Stimulated activated CD8-positive, alpha-beta memory T cell treated with anti-CD3 and anti-CD28 coated beads, Interleukin-12 subunit alpha, Interleukin-12 subunit beta, amount 100 ng/mL, for 24 hours (primary cell): Measurements from ENCODE around the gene ARHGAP22.
"Not testable (repeated sequence)": the region's sequence is repeated elsewhere in the genome, so short reads cannot be mapped to it uniquely, and the experiment has no call there.

Experiments used
- DNase-seq: peaks from one replicate; pipeline ENCODE4 v3.0.0-alpha.2; 2020; ENCODE audit errors: extremely low read depth

The ARHGAP22 gene

GRCh38 chr10:48604991-48605508 lies at the start of gene ARHGAP22:
Gene ARHGAP22, minus strand, starts transcription at chr10:48605073. Its CDS starts 277 bp downstream, at chr10:48604796.
- DNase-seq, result no peak

GRCh38 chr10:48653944-48654698 lies 49.2 kb upstream of the ARHGAP22 start:
- DNase-seq, result no peak

GRCh38 chr10:48653347-48653746 lies 48.5 kb upstream of the ARHGAP22 start:
- DNase-seq, result no peak

- DNase-seq, result no peak
These were observed 47.5 kb upstream of the ARHGAP22 start for GRCh38 chr10:48652344-48652743.

GRCh38 chr10:48651839-48652238 lies 47.0 kb upstream of the ARHGAP22 start:
- DNase-seq, result no peak

GRCh38 chr10:48651293-48651692 lies 46.4 kb upstream of the ARHGAP22 start:
- no peak for DNase-seq

GRCh38 chr10:48649349-48649944 lies 44.6 kb upstream of the ARHGAP22 start:
- DNase-seq, result no peak

- DNase-seq, result no peak
These were observed 43.5 kb upstream of the ARHGAP22 start for GRCh38 chr10:48648172-48648942.

GRCh38 chr10:48647073-48647472 lies 42.2 kb upstream of the ARHGAP22 start:
- DNase-seq, result not testable (repeated sequence)

GRCh38 chr10:48645600-48645999 lies 40.7 kb upstream of the ARHGAP22 start:
- no peak for DNase-seq

GRCh38 chr10:48641099-48641690 lies 36.3 kb upstream of the ARHGAP22 start:
- not testable (repeated sequence) for DNase-seq

GRCh38 chr10:48640326-48640725 lies 35.5 kb upstream of the ARHGAP22 start:
- DNase-seq, result no peak

- DNase-seq, result no peak
These were observed 34.8 kb upstream of the ARHGAP22 start for GRCh38 chr10:48639632-48640031.

GRCh38 chr10:48638739-48639527 lies 34.1 kb upstream of the ARHGAP22 start:
- DNase-seq, result no peak

GRCh38 chr10:48638158-48638557 lies 33.3 kb upstream of the ARHGAP22 start:
- DNase-seq, result no peak

GRCh38 chr10:48636901-48637300 lies 32.0 kb upstream of the ARHGAP22 start:
- DNase-seq, result no peak

GRCh38 chr10:48636231-48636630 lies 31.4 kb upstream of the ARHGAP22 start:
- DNase-seq, result no peak

GRCh38 chr10:48634984-48635557 lies 30.2 kb upstream of the ARHGAP22 start:
- no peak for DNase-seq

GRCh38 chr10:48634198-48634983 lies 29.5 kb upstream of the ARHGAP22 start:
- DNase-seq, result no peak
